OCI-LY7 (cell line): Measurements from ENCODE around the gene RFX8. TPM values are rescaled to one million over a fixed set of nuclear protein-coding genes. Genes with fewer than 3 reads are reported as not detected.

ENCODE experiments used
- BruUV-seq: library from RNA; stranded (reverse); fragments of 400-500 nt; replicated peaks from 2 replicates; lab custom pipeline; 2021; lab: Mats Ljungman, UMichigan
- CTCF ChIA-PET: fragments of 300-600 bp; sonication (Branson Sonifier 250); formaldehyde crosslinking; loops from one replicate; lab custom pipeline; 2022; ENCODE audit warnings: antibody characterized with exemption; ENCODE audit not compliant: unreplicated experiment; lab: Charles Lee
- POLR2A ChIA-PET: fragments of 300-600 bp; sonication (Branson Sonifier 250); formaldehyde crosslinking; loops from one replicate; lab custom pipeline; 2022; ENCODE audit warnings: antibody characterized with exemption; lab: Charles Lee
- DNase-seq: peaks from one replicate; pipeline ENCODE4 v3.0.0-alpha.2; 2015; ENCODE audit warnings: low spot score
- H2AFZ ChIP-seq: fragments of 200-600 bp; sonication (generic), shearing (Covaris generic); 2 replicates; pipeline ENCODE4 v1.6.1; 2014; ENCODE audit warnings: mild to moderate bottlenecking, antibody characterized with exemption, low read length, moderate library complexity
- H3K27ac ChIP-seq: fragments of 200-600 bp; sonication (generic); 2 replicates; pipeline ENCODE4 v1.5.1; 2014; ENCODE audit warnings: mixed run types, low read depth, mild to moderate bottlenecking, moderate library complexity, low read length, inconsistent platforms; ENCODE audit not compliant: poor library complexity, severe bottlenecking
- H3K36me3 ChIP-seq: fragments of 200-600 bp; sonication (generic); 2 replicates; pipeline ENCODE4 v1.6.1; 2014; ENCODE audit warnings: mild to moderate bottlenecking, antibody characterized with exemption, low read length, moderate library complexity, mixed read lengths; ENCODE audit not compliant: insufficient read depth
- H3K4me1 ChIP-seq: fragments of 200-600 bp; sonication (generic); 2 replicates; pipeline ENCODE4 v1.5.1; 2014; ENCODE audit warnings: mild to moderate bottlenecking, low read length; ENCODE audit not compliant: insufficient read depth, poor library complexity, severe bottlenecking
- H3K4me2 ChIP-seq: fragments of 200-600 bp; sonication (generic); 2 replicates; pipeline ENCODE4 v1.6.1; 2014; ENCODE audit warnings: mild to moderate bottlenecking, low read length
- H3K4me3 ChIP-seq: fragments of 200-600 bp; sonication (generic); 2 replicates; pipeline ENCODE4 v1.5.1; 2014; ENCODE audit warnings: mild to moderate bottlenecking, low read depth, low read length; ENCODE audit not compliant: poor library complexity, severe bottlenecking
- H3K79me2 ChIP-seq: fragments of 200-600 bp; sonication (generic); 2 replicates; pipeline ENCODE4 v1.6.1; 2016; ENCODE audit warnings: low read depth, mild to moderate bottlenecking, low read length, moderate library complexity, mixed read lengths; ENCODE audit not compliant: insufficient read depth
- H3K9me2 ChIP-seq: fragments of 200-600 bp; sonication (generic); 2 replicates; pipeline ENCODE4 v1.6.1; 2016; ENCODE audit warnings: mild to moderate bottlenecking, low read length, mixed read lengths; ENCODE audit not compliant: insufficient read depth
- H3K9me3 ChIP-seq: fragments of 200-600 bp; sonication (generic); 2 replicates; pipeline ENCODE4 v1.6.1; 2014; ENCODE audit warnings: mild to moderate bottlenecking, mixed run types, low read length, mixed read lengths
- H4K20me1 ChIP-seq: fragments of 200-600 bp; sonication (generic); 2 replicates; pipeline ENCODE4 v1.6.1; 2014; ENCODE audit warnings: mild to moderate bottlenecking, antibody characterized with exemption, low read length, moderate library complexity, mixed read lengths; ENCODE audit not compliant: insufficient read depth
- CTCF ChIP-seq: fragments of 200-600 bp; sonication (generic); conservative IDR thresholded peaks from 2 replicates; pipeline ENCODE4 v1.5.1; 2014; ENCODE audit warnings: mild to moderate bottlenecking, antibody characterized with exemption, low read length, moderate library complexity, mixed read lengths
- EZH2phosphoT487 ChIP-seq: fragments of 200-600 bp; sonication (generic); IDR thresholded peaks from 2 replicates; pipeline ENCODE4 v1.6.1; 2018; ENCODE audit warnings: low read depth, borderline replicate concordance, mild to moderate bottlenecking, mixed run types, antibody characterized with exemption, low read length, moderate library complexity, mixed read lengths
- intact Hi-C: fragments of 100-400 bp; cut with micrococcal nuclease; formaldehyde crosslinking; loops from one replicate; pipeline ENCODE4 v1.10.0; 2022; ENCODE audit not compliant: unreplicated experiment
- total RNA-seq, 2 experiments: library from RNA; depleted of rRNA in 1 of 2; stranded (reverse); fragments of >200 nt in 1 of 2; shearing (Covaris generic) in 1 of 2; gene quantifications; 2 replicates each; pipeline ENCODE4 v1.2.3, GENCODE V29; 2014 to 2022

RFX8 gene
- total RNA-seq, 2 experiments from 2014 or later, result not detected

GRCh38 chr2:101395545-101396315, 79.2 kb downstream of the RFX8 start:
- TF ChIP-seq EZH2phosphoT487 (no peak), CTCF (no peak)
- POLR2A ChIA-PET, result interaction anchor here (0.6 kb wide), 1 partner anchor 49 kb away, joined by 3 read pairs; no protein-coding TSS in a partner anchor
- no peaks in the 10 kb centered on the region for H3K36me3 ChIP-seq
- DNase-seq, result no peak
- H2AFZ ChIP-seq, result no peak overlapping the region
- no peak overlapping the region for H3K4me2 ChIP-seq
- CTCF ChIA-PET, result no interaction called here
- H3K27ac ChIP-seq, result no peak overlapping the region
- H3K4me3 ChIP-seq, result no peak overlapping the region
- no peaks in the 10 kb centered on the region for H3K9me2 ChIP-seq
- no peaks in the 10 kb centered on the region for H3K79me2 ChIP-seq
- intact Hi-C loops, result no loop called here
- BruUV-seq, result no TSS peak
- H3K4me1 ChIP-seq, result no peaks in the 10 kb centered on the region
- no peaks in the 10 kb centered on the region for H4K20me1 ChIP-seq
- H3K9me3 ChIP-seq, result no peaks in the 10 kb centered on the region

GRCh38 chr2:101388232-101388631, 86.7 kb downstream of the RFX8 start:
- no peaks in the 10 kb centered on the region for H3K4me1 ChIP-seq
- no peaks in the 10 kb centered on the region for H4K20me1 ChIP-seq
- no peaks in the 10 kb centered on the region for H3K36me3 ChIP-seq
- no TSS peak for BruUV-seq
- no peaks in the 10 kb centered on the region for H3K9me2 ChIP-seq
- H3K4me2 ChIP-seq, result no peak overlapping the region
- no peaks in the 10 kb centered on the region for H3K79me2 ChIP-seq
- ChIA-PET CTCF (no interaction called here), POLR2A (no interaction called here)
- H3K9me3 ChIP-seq, result no peaks in the 10 kb centered on the region
- DNase-seq, result no peak
- no peak overlapping the region for H2AFZ ChIP-seq
- TF ChIP-seq CTCF (no peak), EZH2phosphoT487 (no peak)
- H3K27ac ChIP-seq, result no peak overlapping the region
- intact Hi-C loops, result no loop called here
- no peak overlapping the region for H3K4me3 ChIP-seq

- no TSS peak for BruUV-seq
- CTCF ChIA-PET, result no interaction called here
- Histone ChIP-seq H3K9me2 (no peaks in the 10 kb centered on the region), H2AFZ (no peak within 1 kb of the TSS), H3K27ac (no peak within 1 kb of the TSS), H3K4me2 (no peak within 1 kb of the TSS), H3K4me3 (no peak within 1 kb of the TSS), H3K79me2 (no peaks in the 10 kb centered on the region), H3K9me3 (no peaks in the 10 kb centered on the region), H3K36me3 (no peaks in the 10 kb centered on the region), H3K4me1 (no peaks in the 10 kb centered on the region), H4K20me1 (no peaks in the 10 kb centered on the region)
- TF ChIP-seq EZH2phosphoT487, result no peak
- TF ChIP-seq CTCF, result no peak
- POLR2A ChIA-PET, result no interaction called here
- no peak for DNase-seq
- intact Hi-C loops, result no loop called here
These were observed 87.6 kb downstream of the RFX8 start, which contains the start of gene CREG2 for GRCh38 chr2:101387151-101387834. Gene CREG2 (minus strand): TSS chr2:101387503. CDS start chr2:101387457, 46 bp downstream.
